SK-MEL-5 (cell line): ENCODE measurements around the gene MFRP. TPM values are rescaled to one million over a fixed set of nuclear protein-coding genes. Genes with fewer than 3 reads are reported as not detected.

ENCODE experiments used
- small RNA-seq, 2 experiments: library from RNA; depleted of rRNA; stranded (forward); fragments of <200 nt; gene quantifications; one replicate each; pipeline ENCODE3, GENCODE V24; 2014
- total RNA-seq: library from RNA; depleted of rRNA; stranded (reverse); fragments of >200 nt; shearing (Covaris generic); gene quantifications from 2 replicates; pipeline ENCODE4 v1.2.3, GENCODE V29; 2014; rRNA removed

Gene MFRP
- total RNA-seq, 1 experiment from 2014 or later, result not detected

Small RNA genes lying within 50 kb of the gene (small RNA-seq; reads per million reads assigned to genes)
- 0 reads per million in 2 experiments for gene RF01225
- gene RNU6-262P, result 0 reads per million in 2 experiments

Other genes starting within 250 kb of the MFRP start
- gene DPAGT1, start 244.9 kb downstream of the MFRP start, total RNA-seq, result 22.3 and 26.1 TPM in 2 replicates
- gene C2CD2L, start 239.4 kb downstream of the MFRP start, total RNA-seq, result 2.8 and 5.6 TPM in 2 replicates
- 8.8 and 9.4 TPM in 2 replicates for gene HINFP, start 225.1 kb downstream of the MFRP start, total RNA-seq
- 0.05 TPM in 1 of 2 replicates, not detected in the other for gene ABCG4, start 197.7 kb downstream of the MFRP start, total RNA-seq
- gene NLRX1, start 178.0 kb downstream of the MFRP start, total RNA-seq, result 8.7 and 11.5 TPM in 2 replicates
- gene NHERF4, start 161.2 kb downstream of the MFRP start, total RNA-seq, result not detected in 2 replicates
- gene CBL, start 140.4 kb downstream of the MFRP start, total RNA-seq, result 5.8 and 7.6 TPM in 2 replicates
- 335 and 356 TPM in 2 replicates for gene MCAM, start 29.6 kb downstream of the MFRP start, total RNA-seq
- 3.2 and 3.5 TPM in 2 replicates for gene RNF26, start 12.2 kb downstream of the MFRP start, total RNA-seq
- gene C1QTNF5, start 5.8 kb downstream of the MFRP start, total RNA-seq, result not detected in 2 replicates
- 0.37 and 0.40 TPM in 2 replicates for gene USP2, start 35.0 kb upstream of the MFRP start, total RNA-seq
- 0.32 and 0.88 TPM in 2 replicates for gene THY1, start 76.5 kb upstream of the MFRP start, total RNA-seq